SK-N-SH treated with all-trans-retinoic acid at 6 μM for 48 hours (cell line): Measurements from ENCODE around the gene FOXN1.

Source experiments
- ATAC-seq: fragments of 200-7000 bp; cut with Tn5 transposase; 3 replicates; pipeline ENCODE4 v1.9.1; 2020; ENCODE audit warnings: mild to moderate bottlenecking, moderate library complexity
- ARNTL ChIP-seq: fragments of 450-650 bp; formaldehyde crosslinking; IDR thresholded peaks from 2 replicates; pipeline ENCODE4 v1.5.0; 2020; ENCODE audit warnings: low read depth, mild to moderate bottlenecking, moderate library complexity, borderline replicate concordance
- BACH2 ChIP-seq: fragments of 250-450 bp; sonication (Bioruptor Pico); IDR thresholded peaks from 2 replicates; pipeline ENCODE4 v1.9.0; 2021; ENCODE audit warnings: mild to moderate bottlenecking, borderline replicate concordance
- CSDC2 ChIP-seq: fragments of 250-450 bp; sonication (Bioruptor Pico); IDR thresholded peaks from 2 replicates; pipeline ENCODE4 v1.5.0; 2020; ENCODE audit warnings: mild to moderate bottlenecking, moderate library complexity
- ESRRG ChIP-seq: fragments of 250-450 bp; sonication (Bioruptor Pico); IDR thresholded peaks from 2 replicates; pipeline ENCODE4 v1.6.1; 2021; ENCODE audit warnings: mild to moderate bottlenecking
- GLIS3 ChIP-seq: fragments of 250-450 bp; sonication (Bioruptor Pico); IDR thresholded peaks from 2 replicates; pipeline ENCODE4 v1.5.0; 2020; ENCODE audit warnings: mild to moderate bottlenecking, moderate library complexity
- ISL1 ChIP-seq: fragments of 250-450 bp; sonication (Bioruptor Pico); IDR thresholded peaks from 2 replicates; pipeline ENCODE4 v2.1.2; 2022; ENCODE audit warnings: mild to moderate bottlenecking, moderate library complexity
- OSR1 ChIP-seq: fragments of 250-450 bp; sonication (Bioruptor Pico); IDR thresholded peaks from 2 replicates; pipeline ENCODE4 v1.8.0; 2022; ENCODE audit warnings: moderate library complexity, mild to moderate bottlenecking, inconsistent platforms
- PATZ1 ChIP-seq: fragments of 250-450 bp; sonication (Bioruptor Pico); IDR thresholded peaks from 2 replicates; pipeline ENCODE4 v1.8.0; 2020; ENCODE audit warnings: mild to moderate bottlenecking, moderate library complexity, borderline replicate concordance
- POU6F1 ChIP-seq: fragments of 250-450 bp; sonication (Bioruptor Pico); IDR thresholded peaks from 2 replicates; pipeline ENCODE4 v1.8.0; 2021; ENCODE audit warnings: low read depth, mild to moderate bottlenecking, moderate library complexity, borderline replicate concordance
- PPARA ChIP-seq: fragments of 250-450 bp; sonication (Bioruptor Pico); IDR thresholded peaks from 2 replicates; pipeline ENCODE4 v1.5.0; 2020; ENCODE audit warnings: mild to moderate bottlenecking, borderline replicate concordance
- RARB ChIP-seq: fragments of 250-450 bp; sonication (Bioruptor Pico); IDR thresholded peaks from 2 replicates; pipeline ENCODE4 v1.8.0; 2021; ENCODE audit warnings: mild to moderate bottlenecking, moderate library complexity
- SNAI2 ChIP-seq: fragments of 250-450 bp; sonication (Bioruptor Pico); IDR thresholded peaks from 2 replicates; pipeline ENCODE4 v1.5.0; 2020; ENCODE audit warnings: mild to moderate bottlenecking, moderate library complexity
- TCF4 ChIP-seq: fragments of 250-450 bp; sonication (Bioruptor Pico); IDR thresholded peaks from 2 replicates; pipeline ENCODE4 v1.8.0; 2021; ENCODE audit warnings: mild to moderate bottlenecking, moderate library complexity, borderline replicate concordance
- TSHZ2 ChIP-seq: fragments of 250-450 bp; sonication (Bioruptor Pico); IDR thresholded peaks from 2 replicates; pipeline ENCODE4 v1.5.0; 2020; ENCODE audit warnings: mild to moderate bottlenecking, moderate library complexity
- ZC3H10 ChIP-seq: fragments of 250-450 bp; sonication (Bioruptor Pico); IDR thresholded peaks from 2 replicates; pipeline ENCODE4 v1.5.1; 2021; ENCODE audit warnings: mild to moderate bottlenecking, moderate library complexity
- ZFP3 ChIP-seq: fragments of 250-450 bp; sonication (Bioruptor Pico); IDR thresholded peaks from 2 replicates; pipeline ENCODE4 v1.5.0; 2020; ENCODE audit warnings: mild to moderate bottlenecking, moderate library complexity
- ZFP30 ChIP-seq: fragments of 450-650 bp; formaldehyde crosslinking; IDR thresholded peaks from 2 replicates; pipeline ENCODE4 v1.5.0; 2022; ENCODE audit warnings: mild to moderate bottlenecking, moderate library complexity
- ZNF565 ChIP-seq: fragments of 450-650 bp; formaldehyde crosslinking; conservative IDR thresholded peaks from 2 replicates; pipeline ENCODE4 v1.5.0; 2020; ENCODE audit warnings: low read depth, mild to moderate bottlenecking, moderate library complexity
- ZNF70 ChIP-seq: fragments of 450-650 bp; formaldehyde crosslinking; IDR thresholded peaks from 2 replicates; pipeline ENCODE4 v1.5.0; 2020; ENCODE audit warnings: mild to moderate bottlenecking, moderate library complexity
- ZNF8 ChIP-seq: fragments of 450-650 bp; formaldehyde crosslinking; IDR thresholded peaks from 2 replicates; pipeline ENCODE4 v1.5.0; 2020; ENCODE audit warnings: mild to moderate bottlenecking, moderate library complexity

FOXN1 gene

GRCh38 chr17:28469376-28469775 is 36.8 kb upstream of the FOXN1 start (continued):
- TF ChIP-seq TSHZ2 (no peak), ZNF70 (CRISPR knock-in tag) (no peak), TCF4 (CRISPR knock-in tag) (no peak), CSDC2 (CRISPR knock-in tag) (no peak), GLIS3 (CRISPR knock-in tag) (no peak)
- TF ChIP-seq, all 23 proteins: peak for 0

- TF ChIP-seq ARNTL (CRISPR knock-in tag) (no peak), ZNF8 (CRISPR knock-in tag) (no peak), ZFP3 (no peak), TCF4 (CRISPR knock-in tag) (no peak), ZFP30 (CRISPR knock-in tag) (no peak), GLIS3 (CRISPR knock-in tag) (no peak), TSHZ2 (no peak), PPARA (CRISPR knock-in tag) (no peak), POU6F1 (CRISPR knock-in tag) (no peak), SNAI2 (CRISPR knock-in tag) (no peak), CSDC2 (CRISPR knock-in tag) (no peak), OSR1 (CRISPR knock-in tag) (no peak), PATZ1 (CRISPR knock-in tag) (no peak), BACH2 (CRISPR knock-in tag) (no peak), ESRRG (CRISPR knock-in tag) (no peak), ZNF565 (CRISPR knock-in tag) (no peak), RARB (CRISPR knock-in tag) (no peak), ZNF70 (CRISPR knock-in tag) (no peak), ZC3H10 (CRISPR knock-in tag) (no peak), ISL1 (CRISPR knock-in tag) (no peak)
- TF ChIP-seq, all 23 proteins: peak for 0
- no peak for ATAC-seq
These were observed 35.8 kb upstream of the FOXN1 start for GRCh38 chr17:28470266-28470913.

GRCh38 chr17:28470914-28471366 is 35.2 kb upstream of the FOXN1 start:
- TF ChIP-seq TSHZ2 (no peak), OSR1 (CRISPR knock-in tag) (no peak), ZFP30 (CRISPR knock-in tag) (no peak), ZC3H10 (CRISPR knock-in tag) (no peak), POU6F1 (CRISPR knock-in tag) (no peak)
- ATAC-seq: no peak; the same call in 2 of the 3 replicates
